Esophagus squamous epithelium (tissue), 5 donors: ENCODE data around the gene SLC6A17. TPM values are rescaled to one million over a fixed set of nuclear protein-coding genes. Genes with fewer than 3 reads are reported as not detected.

Experiments
- DNase-seq: peaks from one replicate; lab custom pipeline; 2025; lab: John Stamatoyannopoulos, UW
- H3K27ac ChIP-seq, 4 donors: fragments of 200-600 bp; sonication (generic); one replicate each; pipeline ENCODE4 v1.5.1; 2016 to 2019; ENCODE audit warnings: mild to moderate bottlenecking in 1 of 4
- H3K27me3 ChIP-seq, 4 donors: fragments of 200-600 bp; sonication (generic); 1 replicate in 3 of 4; 2 replicates in 1 of 4; pipeline versions ENCODE4 v1.5.1 to v1.6.0; 2017 to 2021; ENCODE audit warnings: antibody characterized with exemption in 1 of 4
- H3K36me3 ChIP-seq, 3 donors: fragments of 200-600 bp; sonication (generic); one replicate each; pipeline ENCODE4 v1.5.1; 2016 to 2019
- H3K4me1 ChIP-seq, 3 donors: fragments of 200-600 bp; sonication (generic); one replicate each; pipeline ENCODE4 v1.5.1; 2017 to 2019
- H3K4me3 ChIP-seq, 4 donors: fragments of 200-600 bp; sonication (generic); 1 replicate in 3 of 4; 2 replicates in 1 of 4; pipeline ENCODE4 v1.5.1; 2016 to 2019; ENCODE audit warnings: mild to moderate bottlenecking in 2 of 4, moderate library complexity in 1 of 4
- H3K9me3 ChIP-seq, 3 donors: fragments of 200-600 bp; sonication (generic); one replicate each; pipeline ENCODE4 v1.5.1; 2016 to 2019
- POLR2A ChIP-seq, 4 donors: fragments of 450-650 bp; IDR thresholded peaks; one replicate each; pipeline ENCODE4 v1.6.1; 2017; ENCODE audit warnings: antibody characterized with exemption in 4 of 4, mild to moderate bottlenecking in 4 of 4, moderate library complexity in 3 of 4
- WGBS, 2 donors: methylation state at CpG; one replicate each; pipeline ENCODE4 v1.1.5; 2018; 5-methylcytosine and 5-hydroxymethylcytosine counted together
- intact Hi-C: fragments of 100-400 bp; cut with DNase I; formaldehyde crosslinking; loops from one replicate; pipeline ENCODE4 v1.15.0; 2022
- total RNA-seq, 4 donors: library from RNA; depleted of rRNA; stranded (reverse); fragments of >200 nt; gene quantifications; one replicate each; pipeline ENCODE4 v1.1.0, GENCODE V29; 2016
- TF ChIP-seq, protein P1 (sequence below), 6 experiments: fragments of 450-650 bp in 4 of 6; fragments of 200-600 bp in 2 of 6; sonication (generic) in 2 of 6; IDR thresholded peaks; one replicate each; pipeline ENCODE4 v1.5.1; 2016 to 2019; ENCODE audit warnings: antibody characterized with exemption in 6 of 6, mild to moderate bottlenecking in 4 of 6, moderate library complexity in 4 of 6
- donor health status: DM: yes; HTN: yes; CAD: no.

The SLC6A17 gene
- total RNA-seq, 4 donors from 2014 or later = 0.11 to 0.29 (median 0.23) TPM

DNA sequence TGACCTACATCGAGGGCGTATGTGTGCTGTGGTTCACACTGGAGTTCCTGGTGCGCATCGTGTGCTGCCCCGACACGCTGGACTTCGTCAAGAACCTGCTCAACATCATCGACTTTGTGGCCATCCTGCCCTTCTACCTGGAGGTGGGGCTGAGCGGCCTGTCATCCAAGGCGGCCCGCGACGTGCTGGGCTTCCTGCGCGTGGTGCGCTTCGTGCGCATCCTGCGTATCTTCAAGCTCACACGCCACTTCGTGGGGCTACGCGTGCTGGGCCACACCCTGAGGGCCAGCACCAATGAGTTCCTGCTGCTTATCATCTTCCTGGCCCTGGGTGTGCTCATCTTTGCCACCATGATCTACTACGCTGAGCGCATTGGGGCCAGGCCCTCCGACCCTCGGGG, 72.8 kb downstream of the SLC6A17 start:
- Histone ChIP-seq H3K4me3 (no peak overlapping the region), H3K36me3 (peaks cover 0 to 86% (median 0%) of the 10 kb centered on the region in 3 donors), H3K4me1 (peaks cover 3 to 7% (median 3%) of the 10 kb centered on the region in 3 donors), H3K27ac (no peak overlapping the region), H3K9me3 (no peaks in the 10 kb centered on the region), H3K27me3 (no peaks in the 10 kb centered on the region)
- no peak for TF ChIP-seq POLR2A (IDR thresholded peaks at IDR 0.05)
- TF ChIP-seq, protein P1, sequence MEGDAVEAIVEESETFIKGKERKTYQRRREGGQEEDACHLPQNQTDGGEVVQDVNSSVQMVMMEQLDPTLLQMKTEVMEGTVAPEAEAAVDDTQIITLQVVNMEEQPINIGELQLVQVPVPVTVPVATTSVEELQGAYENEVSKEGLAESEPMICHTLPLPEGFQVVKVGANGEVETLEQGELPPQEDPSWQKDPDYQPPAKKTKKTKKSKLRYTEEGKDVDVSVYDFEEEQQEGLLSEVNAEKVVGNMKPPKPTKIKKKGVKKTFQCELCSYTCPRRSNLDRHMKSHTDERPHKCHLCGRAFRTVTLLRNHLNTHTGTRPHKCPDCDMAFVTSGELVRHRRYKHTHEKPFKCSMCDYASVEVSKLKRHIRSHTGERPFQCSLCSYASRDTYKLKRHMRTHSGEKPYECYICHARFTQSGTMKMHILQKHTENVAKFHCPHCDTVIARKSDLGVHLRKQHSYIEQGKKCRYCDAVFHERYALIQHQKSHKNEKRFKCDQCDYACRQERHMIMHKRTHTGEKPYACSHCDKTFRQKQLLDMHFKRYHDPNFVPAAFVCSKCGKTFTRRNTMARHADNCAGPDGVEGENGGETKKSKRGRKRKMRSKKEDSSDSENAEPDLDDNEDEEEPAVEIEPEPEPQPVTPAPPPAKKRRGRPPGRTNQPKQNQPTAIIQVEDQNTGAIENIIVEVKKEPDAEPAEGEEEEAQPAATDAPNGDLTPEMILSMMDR (IDR thresholded peaks at IDR 0.05) = no peak
- DNase-seq = no peak
- 91 to 96% methylated on average over 11 to 25 of the region's 27 CpGs for WGBS, 2 donors
- intact Hi-C loops = no loop called here

DNA sequence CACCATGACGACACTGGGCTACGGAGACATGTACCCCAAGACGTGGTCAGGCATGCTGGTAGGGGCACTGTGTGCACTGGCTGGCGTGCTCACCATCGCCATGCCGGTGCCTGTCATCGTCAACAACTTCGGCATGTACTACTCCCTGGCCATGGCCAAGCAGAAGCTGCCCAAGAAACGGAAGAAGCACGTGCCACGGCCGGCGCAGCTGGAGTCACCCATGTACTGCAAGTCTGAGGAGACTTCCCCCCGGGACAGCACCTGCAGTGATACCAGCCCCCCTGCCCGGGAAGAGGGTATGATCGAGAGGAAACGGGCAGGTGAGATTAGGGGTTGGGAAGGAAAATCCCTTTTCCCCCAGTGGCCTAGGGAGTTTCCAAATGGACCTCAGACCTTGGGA, 73.3 kb downstream of the SLC6A17 start:
- intact Hi-C loops = no loop called here
- Histone ChIP-seq H3K27me3 (no peaks in the 10 kb centered on the region), H3K4me1 (peaks cover 7 to 12% (median 8%) of the 10 kb centered on the region in 3 donors), H3K36me3 (peaks cover 0 to 86% (median 0%) of the 10 kb centered on the region in 3 donors), H3K27ac (no peak overlapping the region), H3K9me3 (no peaks in the 10 kb centered on the region), H3K4me3 (no peak overlapping the region)
- 83 to 96% methylated on average over 12 to 16 of the region's 17 CpGs for WGBS, 2 donors
- TF ChIP-seq POLR2A (IDR thresholded peaks at IDR 0.05) = no peak
- TF ChIP-seq, protein P1 (IDR thresholded peaks at IDR 0.05) = no peak
- no peak for DNase-seq

DNA sequence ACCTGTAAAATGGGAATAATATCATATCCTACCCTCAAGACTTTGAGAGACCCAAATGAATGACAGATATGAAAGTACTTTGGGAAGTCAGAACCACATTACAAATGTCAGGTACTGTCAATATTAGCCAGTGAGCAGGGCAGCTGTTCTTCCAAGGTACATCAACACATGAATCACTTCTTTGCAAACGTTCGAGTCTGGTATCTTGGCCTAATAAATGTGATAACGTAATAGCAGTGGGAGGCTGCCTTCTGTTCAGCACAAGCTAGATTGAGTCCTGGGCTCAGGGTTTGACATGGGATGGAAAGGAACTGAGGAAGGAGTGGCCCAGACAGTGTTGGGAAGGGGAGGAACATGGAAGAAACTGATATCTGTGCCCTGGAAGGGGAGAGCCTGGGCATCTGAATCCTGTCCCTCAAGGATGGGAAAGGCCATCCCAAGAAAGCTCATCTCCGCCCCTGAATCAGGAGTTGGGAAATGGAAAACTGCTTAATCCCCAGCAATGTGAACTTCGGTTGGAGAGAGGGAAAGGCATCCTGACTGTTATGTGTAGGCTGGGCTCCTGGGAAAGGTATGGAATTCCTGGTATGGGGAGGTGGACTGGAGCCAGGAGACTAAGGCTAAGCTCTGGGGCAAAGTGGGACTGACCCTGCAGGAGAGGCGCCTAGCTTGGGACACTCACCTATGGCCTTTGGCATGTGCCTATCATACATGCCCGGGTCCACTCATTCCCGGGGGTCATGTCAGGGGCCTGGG, 74.1 kb downstream of the SLC6A17 start:
- Histone ChIP-seq H3K4me3 (no peak overlapping the region), H3K27ac (no peak overlapping the region), H3K36me3 (peaks cover 0 to 78% (median 0%) of the 10 kb centered on the region in 3 donors), H3K4me1 (peaks cover 15 to 20% (median 15%) of the 10 kb centered on the region in 3 donors), H3K27me3 (no peaks in the 10 kb centered on the region), H3K9me3 (no peaks in the 10 kb centered on the region)
- 73 to 81% methylated on average over 6 to 8 of the region's 8 CpGs for WGBS, 2 donors
- TF ChIP-seq POLR2A (IDR thresholded peaks at IDR 0.05) = no peak
- TF ChIP-seq, protein P1 (IDR thresholded peaks at IDR 0.05) = no peak
- DNase-seq = no peak
- intact Hi-C loops = no loop called here

DNA sequence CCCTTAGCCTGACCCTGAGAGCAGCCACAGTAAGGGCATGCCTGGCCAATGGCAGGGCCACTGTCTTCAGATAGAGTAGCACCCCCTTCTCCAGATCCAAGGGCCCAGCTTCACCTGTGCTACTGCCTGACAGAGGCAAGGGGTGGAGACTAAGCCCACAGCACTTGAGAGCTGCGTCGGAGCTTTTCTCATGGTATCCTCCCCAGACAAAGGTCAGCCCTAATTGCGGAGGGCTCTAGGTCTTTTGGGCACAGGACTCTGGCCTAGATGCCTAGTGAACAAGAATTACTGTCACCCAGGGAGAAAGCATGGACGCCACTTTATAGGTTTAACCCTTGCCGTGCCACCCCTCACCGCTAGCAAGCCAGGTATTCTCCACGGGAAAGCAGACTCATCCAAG, 74.9 kb downstream of the SLC6A17 start:
- 70 to 90% methylated on average over 4 to 6 of the region's 7 CpGs for WGBS, 2 donors
- no peak for TF ChIP-seq POLR2A (IDR thresholded peaks at IDR 0.05)
- TF ChIP-seq, protein P1 (IDR thresholded peaks at IDR 0.05) = no peak

DNA sequence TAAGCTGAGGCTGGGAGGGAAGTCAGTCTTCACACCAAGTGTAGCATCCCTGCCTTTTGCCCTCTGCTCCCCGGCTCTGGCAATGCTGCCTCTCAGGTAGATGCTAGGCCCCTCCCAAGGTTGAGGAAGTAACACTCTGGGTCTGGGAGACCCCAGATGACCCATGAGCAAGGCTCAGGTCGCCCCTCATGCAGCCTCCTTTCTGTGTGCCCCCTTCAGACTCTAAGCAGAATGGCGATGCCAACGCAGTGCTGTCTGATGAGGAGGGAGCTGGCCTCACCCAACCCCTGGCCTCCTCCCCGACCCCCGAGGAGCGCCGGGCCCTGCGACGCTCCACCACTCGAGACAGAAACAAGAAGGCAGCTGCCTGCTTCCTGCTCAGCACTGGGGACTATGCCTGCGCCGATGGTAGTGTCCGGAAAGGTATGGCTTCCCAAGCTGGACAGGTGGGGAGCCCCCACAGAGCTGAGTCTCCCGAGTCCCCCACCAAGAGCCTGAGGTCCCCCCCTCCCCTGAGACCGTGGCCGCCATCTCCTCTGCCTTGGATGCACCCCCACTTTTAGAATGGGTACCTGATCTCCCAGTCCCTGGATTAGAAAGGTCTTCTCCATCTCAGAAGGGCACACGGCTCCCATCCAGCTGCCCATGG, 75.6 kb downstream of the SLC6A17 start:
- intact Hi-C loops = no loop called here
- Histone ChIP-seq H3K4me3 (no peak overlapping the region), H3K4me1 (peaks cover 23 to 32% (median 25%) of the 10 kb centered on the region in 3 donors), H3K36me3 (peaks cover 0 to 82% (median 0%) of the 10 kb centered on the region in 3 donors), H3K27me3 (no peaks in the 10 kb centered on the region), H3K9me3 (no peaks in the 10 kb centered on the region), H3K27ac (no peak overlapping the region)
- DNase-seq = no peak
- 67 to 96% methylated on average over 1 to 7 of the region's 18 CpGs for WGBS, 2 donors
- TF ChIP-seq POLR2A (IDR thresholded peaks at IDR 0.05) = no peak
- TF ChIP-seq, protein P1 (IDR thresholded peaks at IDR 0.05) = no peak

More for the DNA sequence above, 74.9 kb downstream of the SLC6A17 start:
- no peaks in the 10 kb centered on the region for H3K27me3 ChIP-seq
- H3K9me3 ChIP-seq = no peaks in the 10 kb centered on the region
- H3K36me3 ChIP-seq = peaks cover 0 to 76% (median 0%) of the 10 kb centered on the region in 3 donors
- intact Hi-C loops = no loop called here
- DNase-seq = no peak
- peaks cover 21 to 28% (median 23%) of the 10 kb centered on the region in 3 donors for H3K4me1 ChIP-seq
- H3K4me3 ChIP-seq = no peak overlapping the region
- H3K27ac ChIP-seq = no peak overlapping the region
